Measurements from ENCODE around the gene MILR1.

The MILR1 gene

GRCh38 chr17:64515829-64516228, 66.9 kb downstream of the MILR1 start:
- H3K36me3 ChIP-seq (ENCODE audit: control insufficient read depth in 2 of 2, insufficient read depth in 1 of 2, low read length in 2 of 2): peaks cover 69 to 98% of the 10 kb centered on the region in 2 experiments
- POLR2A ChIA-PET: interaction anchor here (1.7 to 1.8 kb wide), 2 partner anchors 9 to 11 kb away, joined by 5 to 18 read pairs; partner anchors contain the start of genes CEP95 and DDX5
- TF ChIP-seq SCRT1 (tag by site-specific recombination; IDR thresholded peaks at IDR 0.05; ENCODE audit: borderline replicate concordance) (no peak), ZFHX2 (tag by site-specific recombination; conservative IDR thresholded peaks at IDR 0.05) (no peak), ZNF670 (tag by site-specific recombination; IDR thresholded peaks at IDR 0.05; ENCODE audit: low read depth) (no peak), ZNF660 (tag by site-specific recombination; IDR thresholded peaks at IDR 0.05) (no peak), YY2 (tag by site-specific recombination; IDR thresholded peaks at IDR 0.05) (no peak), ZNF544 (tag by site-specific recombination; IDR thresholded peaks at IDR 0.05) (no peak)
- TF ChIP-seq, protein P1, sequence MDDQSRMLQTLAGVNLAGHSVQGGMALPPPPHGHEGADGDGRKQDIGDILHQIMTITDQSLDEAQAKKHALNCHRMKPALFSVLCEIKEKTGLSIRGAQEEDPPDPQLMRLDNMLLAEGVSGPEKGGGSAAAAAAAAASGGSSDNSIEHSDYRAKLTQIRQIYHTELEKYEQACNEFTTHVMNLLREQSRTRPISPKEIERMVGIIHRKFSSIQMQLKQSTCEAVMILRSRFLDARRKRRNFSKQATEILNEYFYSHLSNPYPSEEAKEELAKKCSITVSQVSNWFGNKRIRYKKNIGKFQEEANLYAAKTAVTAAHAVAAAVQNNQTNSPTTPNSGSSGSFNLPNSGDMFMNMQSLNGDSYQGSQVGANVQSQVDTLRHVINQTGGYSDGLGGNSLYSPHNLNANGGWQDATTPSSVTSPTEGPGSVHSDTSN (CRISPR knock-in tag; IDR thresholded peaks at IDR 0.05): no peak
- no peak overlapping the region for H3K27ac ChIP-seq (ENCODE audit: extremely low read depth, low read depth, low read length)
- no peak overlapping the region for H3K4me3 ChIP-seq (ENCODE audit: low read depth, low read length)
- no peaks in the 10 kb centered on the region for H3K4me1 ChIP-seq (ENCODE audit: control insufficient read depth, insufficient read depth, low read length)
- CTCF ChIA-PET: interaction anchor here (1.0 kb wide), 1 partner anchor 97 kb away, joined by 8 read pairs; no protein-coding TSS in a partner anchor
- H3K9me3 ChIP-seq (ENCODE audit: control insufficient read depth, insufficient read depth, low read depth, low read length): no peaks in the 10 kb centered on the region
